ENCODE results near the gene SLC25A33.

Gene SLC25A33

DNA sequence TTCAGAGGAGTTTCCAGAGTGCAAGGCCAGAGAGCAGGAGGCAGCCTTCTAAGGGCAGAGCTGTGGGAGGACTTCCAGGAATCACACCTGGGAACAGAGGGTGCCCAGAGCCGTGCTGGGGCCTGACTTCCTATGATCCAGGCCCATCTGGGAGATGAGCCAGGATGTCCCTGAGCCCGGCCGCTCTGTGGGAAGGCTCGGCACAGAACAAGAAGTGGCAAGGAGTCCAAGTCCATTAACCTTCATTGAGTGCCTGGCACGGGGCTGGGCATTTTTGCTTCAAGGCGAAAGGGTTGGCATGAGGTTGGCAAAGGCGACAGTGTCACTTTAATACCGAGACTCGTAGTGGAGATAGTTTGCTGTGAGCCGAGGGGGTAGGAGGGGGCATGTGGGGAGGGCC lies 67.7 kb downstream of the SLC25A33 start:
- no peak for FAIRE-seq
- DNase-seq (ENCODE audit: insufficient read length): no peak
- TF ChIP-seq POLR2AphosphoS5 (IDR thresholded peaks at IDR 0.05; ENCODE audit: low read depth, low read length): no peak
- TF ChIP-seq POLR2A (IDR thresholded peaks at IDR 0.05; ENCODE audit: low read depth, low read length): no peak
- no peak for TF ChIP-seq TAF1 (IDR thresholded peaks at IDR 0.05; ENCODE audit: borderline replicate concordance, low read depth, low read length)

DNA sequence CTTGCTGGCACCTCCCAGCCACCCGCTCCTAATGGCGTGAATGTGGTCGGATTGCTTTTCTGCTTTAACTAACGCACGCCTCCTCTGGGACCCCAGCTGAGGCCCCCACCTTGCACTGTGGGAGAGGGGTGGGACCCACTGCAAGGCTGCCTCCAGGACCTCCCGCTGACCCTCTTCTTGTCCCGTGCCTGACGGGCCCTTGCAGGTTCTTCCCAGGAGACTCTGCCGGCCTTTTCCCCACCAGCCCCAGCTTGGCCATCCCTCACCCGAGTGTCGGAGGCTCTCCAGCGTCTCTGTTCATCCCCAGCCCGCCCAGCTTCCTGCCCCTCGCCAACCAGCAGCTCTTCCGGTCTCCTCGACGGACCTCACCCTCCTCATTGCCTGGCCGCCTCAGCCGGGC lies 68.1 kb downstream of the SLC25A33 start:
- no peak for FAIRE-seq
- TF ChIP-seq POLR2A (IDR thresholded peaks at IDR 0.05; ENCODE audit: low read depth, low read length) (no peak), POLR2AphosphoS5 (IDR thresholded peaks at IDR 0.05; ENCODE audit: low read depth, low read length) (no peak), TAF1 (IDR thresholded peaks at IDR 0.05; ENCODE audit: borderline replicate concordance, low read depth, low read length) (no peak)
- DNase-seq (ENCODE audit: insufficient read length): no peak

DNA sequence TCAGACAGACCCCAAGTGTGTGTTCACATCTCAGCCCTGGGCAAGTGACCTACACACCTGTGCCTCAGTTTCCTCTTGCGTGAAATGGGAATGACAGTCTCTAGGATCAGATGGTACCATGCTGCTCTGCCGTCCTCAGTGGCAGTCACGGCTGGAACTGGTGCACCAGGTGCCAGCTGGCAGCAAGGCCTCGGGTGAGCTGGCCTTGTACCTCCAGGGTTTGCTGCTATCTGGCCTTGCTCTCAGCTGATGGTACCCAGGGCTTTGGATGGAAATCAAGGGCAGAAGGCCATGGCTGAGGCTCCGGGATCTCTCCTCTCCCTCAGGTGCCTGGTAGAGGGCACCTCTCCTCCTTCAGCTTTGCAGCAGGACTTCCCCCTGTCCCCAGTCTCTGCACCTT lies 70.7 kb downstream of the SLC25A33 start:
- no peak for FAIRE-seq
- TF ChIP-seq POLR2AphosphoS5 (IDR thresholded peaks at IDR 0.05; ENCODE audit: low read depth, low read length): no peak
- no peak for TF ChIP-seq POLR2A (IDR thresholded peaks at IDR 0.05; ENCODE audit: low read depth, low read length)
- TF ChIP-seq TAF1 (IDR thresholded peaks at IDR 0.05; ENCODE audit: borderline replicate concordance, low read depth, low read length): no peak

DNA sequence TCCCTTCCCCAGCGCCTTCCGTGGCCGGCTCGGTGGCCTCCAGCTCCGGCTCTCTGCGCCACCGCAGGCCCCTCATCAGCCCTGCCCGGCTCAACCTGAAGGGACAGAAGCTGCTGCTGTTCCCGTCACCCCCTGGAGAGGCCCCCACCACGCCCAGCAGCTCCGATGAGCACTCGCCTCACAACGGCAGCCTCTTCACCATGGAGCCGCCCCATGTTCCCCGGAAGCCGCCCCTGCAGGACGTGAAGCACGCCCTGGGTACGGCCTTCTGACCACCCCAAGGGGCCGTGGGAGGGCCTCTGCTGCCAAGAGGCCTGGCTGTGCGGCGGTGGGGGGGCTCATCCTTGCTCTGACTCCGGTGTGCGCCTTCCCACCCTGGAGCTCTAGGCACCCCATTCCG lies 71.3 kb downstream of the SLC25A33 start:
- FAIRE-seq (no peak), DNase-seq (ENCODE audit: insufficient read length) (no peak)
- TF ChIP-seq POLR2AphosphoS5 (IDR thresholded peaks at IDR 0.05; ENCODE audit: low read depth, low read length) (no peak), TAF1 (IDR thresholded peaks at IDR 0.05; ENCODE audit: borderline replicate concordance, low read depth, low read length) (no peak), POLR2A (IDR thresholded peaks at IDR 0.05; ENCODE audit: low read depth, low read length) (no peak)

More for the DNA sequence above, 70.7 kb downstream of the SLC25A33 start:
- no peak for DNase-seq (ENCODE audit: insufficient read length)

DNA sequence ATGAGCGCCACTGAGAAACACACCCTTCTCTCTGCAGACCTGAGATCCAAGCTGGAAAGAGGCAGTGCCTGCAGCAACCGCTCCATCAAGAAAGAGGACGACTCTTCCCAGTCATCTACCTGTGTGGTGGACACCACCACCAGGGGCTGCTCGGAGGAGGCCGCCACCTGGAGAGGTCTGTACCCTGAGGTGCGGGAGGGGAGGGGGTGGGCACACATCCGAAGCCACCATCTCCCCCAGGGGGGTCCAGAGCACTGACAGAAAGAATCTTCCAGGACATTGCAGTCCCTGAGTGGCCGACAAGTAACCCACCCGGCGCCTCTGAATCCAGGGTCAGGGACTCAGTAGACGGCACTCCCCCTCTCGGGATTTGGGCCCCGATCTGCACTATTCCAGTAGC lies 72.5 kb downstream of the SLC25A33 start:
- DNase-seq (ENCODE audit: insufficient read length) (no peak), FAIRE-seq (no peak)
- TF ChIP-seq POLR2AphosphoS5 (IDR thresholded peaks at IDR 0.05; ENCODE audit: low read depth, low read length) (no peak), TAF1 (IDR thresholded peaks at IDR 0.05; ENCODE audit: borderline replicate concordance, low read depth, low read length) (no peak), POLR2A (IDR thresholded peaks at IDR 0.05; ENCODE audit: low read depth, low read length) (no peak)

DNA sequence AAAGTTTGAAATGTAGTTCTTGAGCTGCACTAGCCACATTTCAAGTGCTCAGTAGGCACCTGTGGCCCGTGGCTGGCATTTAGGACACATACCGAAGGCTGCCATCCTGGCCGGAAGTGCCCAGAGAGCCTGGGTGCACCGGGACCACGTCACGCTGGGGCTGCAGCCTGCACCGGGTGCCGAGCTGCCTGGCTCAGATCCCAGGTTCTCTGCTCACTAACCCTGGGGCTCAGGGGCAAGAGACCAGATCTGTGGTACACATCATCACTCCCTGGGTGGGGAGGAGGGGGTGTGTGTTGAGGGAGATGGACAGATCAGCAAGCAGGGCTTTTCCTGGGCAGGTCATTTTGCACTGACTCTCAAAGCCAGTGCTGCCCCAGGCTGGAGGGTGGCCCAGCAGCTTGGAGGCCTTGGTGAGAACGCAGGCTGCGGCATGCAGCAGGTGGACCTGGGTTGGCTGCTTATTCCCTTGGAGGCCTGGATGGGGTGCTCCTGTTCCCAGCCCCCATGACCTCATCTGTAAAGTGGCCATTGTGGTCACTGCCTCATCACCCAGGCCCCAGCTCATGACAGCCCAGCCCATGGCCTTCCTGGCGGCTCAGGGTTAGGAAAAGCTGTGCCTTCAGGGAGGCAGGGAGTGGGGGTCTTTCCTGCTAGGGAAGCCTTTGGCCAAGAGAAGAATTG lies 73.0 kb downstream of the SLC25A33 start:
- FAIRE-seq: no peak
- no peak for DNase-seq (ENCODE audit: insufficient read length)
- no peak for TF ChIP-seq POLR2A (IDR thresholded peaks at IDR 0.05; ENCODE audit: low read depth, low read length)
- TF ChIP-seq TAF1 (IDR thresholded peaks at IDR 0.05; ENCODE audit: borderline replicate concordance, low read depth, low read length): no peak
- TF ChIP-seq POLR2AphosphoS5 (IDR thresholded peaks at IDR 0.05; ENCODE audit: low read depth, low read length): no peak

DNA sequence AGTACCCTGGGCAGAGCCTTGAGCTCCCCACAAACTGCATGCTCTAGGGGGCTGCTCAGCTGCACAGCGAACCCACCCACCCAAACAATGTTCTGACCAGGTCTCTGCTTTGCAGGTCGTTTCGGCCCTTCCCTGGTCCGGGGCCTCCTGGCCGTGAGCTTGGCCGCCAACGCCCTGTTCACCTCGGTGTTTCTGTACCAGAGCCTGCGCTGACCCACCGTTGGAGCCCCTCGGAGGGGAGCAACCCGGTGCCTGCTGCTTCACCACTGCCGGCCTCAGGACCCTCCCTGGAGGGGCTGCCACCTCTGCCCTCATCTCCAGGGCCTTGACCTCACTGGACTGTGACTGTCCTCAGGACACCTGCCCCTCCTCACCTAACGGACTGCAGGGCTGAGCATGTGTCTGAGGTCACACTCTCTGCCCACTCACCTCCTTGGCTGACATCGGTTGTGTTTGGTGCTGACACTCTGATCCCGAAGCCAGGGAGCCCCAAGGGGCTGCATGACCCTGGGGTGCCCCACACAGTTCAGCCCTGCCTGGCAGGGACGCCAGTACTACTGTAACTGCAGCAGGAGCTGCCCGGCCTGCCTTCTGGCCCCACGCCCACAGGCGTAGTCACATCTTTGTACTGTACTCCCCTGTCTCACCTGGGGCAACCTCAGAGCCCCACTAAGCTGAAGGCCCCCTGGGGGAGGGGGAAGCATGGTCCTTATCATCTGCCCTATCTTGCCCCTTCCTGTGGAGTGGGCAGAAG lies 73.8 kb downstream of the SLC25A33 start:
- DNase-seq (ENCODE audit: insufficient read length): no peak
- no peak for TF ChIP-seq POLR2AphosphoS5 (IDR thresholded peaks at IDR 0.05; ENCODE audit: low read depth, low read length)
- no peak for FAIRE-seq

DNA sequence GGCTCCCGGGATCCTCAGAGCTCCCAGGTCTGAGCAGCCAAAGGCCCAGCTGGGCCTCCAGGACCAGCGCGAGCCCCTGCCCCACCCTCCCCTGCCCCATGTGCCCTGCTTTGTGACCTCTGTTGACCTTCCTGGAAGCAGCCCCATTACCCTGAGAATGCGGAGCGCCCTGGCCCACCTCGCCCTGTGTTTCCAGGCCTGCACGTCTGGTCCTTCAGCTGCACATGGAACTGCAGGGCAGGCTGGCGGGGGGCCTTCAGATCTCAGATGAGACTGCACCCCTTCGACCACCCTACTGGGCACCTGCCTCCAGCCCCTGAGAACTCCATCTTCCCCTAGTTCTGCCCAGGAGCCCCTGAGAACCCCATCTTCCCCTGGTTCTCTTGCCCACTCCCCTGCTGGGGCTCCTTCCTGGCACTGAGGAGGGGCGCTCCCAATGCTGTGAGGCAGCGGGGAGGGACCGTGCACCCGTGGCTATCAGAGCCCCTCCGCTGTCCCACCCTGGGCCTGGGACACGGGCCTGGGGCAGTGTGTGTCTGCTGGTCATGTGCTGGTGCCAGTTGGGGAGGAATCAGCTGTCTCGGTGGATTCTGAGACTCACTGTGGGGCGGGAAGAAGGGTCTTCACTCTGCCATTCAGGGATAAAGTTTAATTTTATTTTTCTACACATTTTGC lies 74.5 kb downstream of the SLC25A33 start:
- DNase-seq (ENCODE audit: insufficient read length) (no peak), FAIRE-seq (no peak)
- TF ChIP-seq POLR2A (IDR thresholded peaks at IDR 0.05; ENCODE audit: low read depth, low read length): no peak
- TF ChIP-seq POLR2AphosphoS5 (IDR thresholded peaks at IDR 0.05; ENCODE audit: low read depth, low read length): no peak
- no peak for TF ChIP-seq TAF1 (IDR thresholded peaks at IDR 0.05; ENCODE audit: borderline replicate concordance, low read depth, low read length)

DNA sequence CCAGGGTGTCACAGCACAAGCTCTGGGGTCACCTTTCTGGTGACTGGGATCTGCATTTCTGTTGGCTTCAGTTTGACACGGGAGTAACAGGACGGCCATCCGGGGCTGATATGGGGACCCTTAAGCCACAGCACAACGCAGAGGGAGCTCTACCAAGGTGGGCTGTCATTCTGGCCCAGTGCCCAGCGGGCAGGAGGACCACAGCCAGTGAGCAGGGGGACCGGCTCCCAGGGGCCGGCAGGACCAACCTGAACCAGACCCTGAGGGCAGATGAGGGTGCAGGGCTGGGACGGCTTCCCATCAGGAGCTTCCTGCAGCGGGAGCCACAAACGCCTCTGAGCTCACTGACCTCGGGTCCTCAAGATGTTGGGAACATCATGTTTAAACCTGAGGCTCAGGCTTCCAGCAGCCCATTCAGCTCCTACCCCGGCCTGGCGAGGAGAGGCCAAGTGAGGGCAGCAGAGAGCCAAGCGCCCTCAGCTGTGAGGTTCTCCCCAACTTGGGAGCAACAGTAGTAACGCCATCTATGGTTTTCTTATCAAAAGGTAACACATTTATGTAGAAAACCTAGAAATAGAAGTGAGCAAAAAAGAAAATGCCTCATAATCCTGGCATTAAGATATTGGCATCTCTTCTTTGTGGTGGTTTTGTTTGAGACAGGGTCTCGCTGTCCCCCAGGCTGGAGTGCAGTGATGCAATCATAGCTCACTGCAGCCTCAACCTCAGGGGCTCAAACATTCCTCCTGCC lies 76.2 kb downstream of the SLC25A33 start:
- TF ChIP-seq POLR2AphosphoS5 (IDR thresholded peaks at IDR 0.05; ENCODE audit: low read depth, low read length) (no peak), POLR2A (IDR thresholded peaks at IDR 0.05; ENCODE audit: low read depth, low read length) (no peak), TAF1 (IDR thresholded peaks at IDR 0.05; ENCODE audit: borderline replicate concordance, low read depth, low read length) (no peak)
- peak; percentile 66 for DNase-seq (ENCODE audit: insufficient read length)
- FAIRE-seq: peak; percentile 90

DNA sequence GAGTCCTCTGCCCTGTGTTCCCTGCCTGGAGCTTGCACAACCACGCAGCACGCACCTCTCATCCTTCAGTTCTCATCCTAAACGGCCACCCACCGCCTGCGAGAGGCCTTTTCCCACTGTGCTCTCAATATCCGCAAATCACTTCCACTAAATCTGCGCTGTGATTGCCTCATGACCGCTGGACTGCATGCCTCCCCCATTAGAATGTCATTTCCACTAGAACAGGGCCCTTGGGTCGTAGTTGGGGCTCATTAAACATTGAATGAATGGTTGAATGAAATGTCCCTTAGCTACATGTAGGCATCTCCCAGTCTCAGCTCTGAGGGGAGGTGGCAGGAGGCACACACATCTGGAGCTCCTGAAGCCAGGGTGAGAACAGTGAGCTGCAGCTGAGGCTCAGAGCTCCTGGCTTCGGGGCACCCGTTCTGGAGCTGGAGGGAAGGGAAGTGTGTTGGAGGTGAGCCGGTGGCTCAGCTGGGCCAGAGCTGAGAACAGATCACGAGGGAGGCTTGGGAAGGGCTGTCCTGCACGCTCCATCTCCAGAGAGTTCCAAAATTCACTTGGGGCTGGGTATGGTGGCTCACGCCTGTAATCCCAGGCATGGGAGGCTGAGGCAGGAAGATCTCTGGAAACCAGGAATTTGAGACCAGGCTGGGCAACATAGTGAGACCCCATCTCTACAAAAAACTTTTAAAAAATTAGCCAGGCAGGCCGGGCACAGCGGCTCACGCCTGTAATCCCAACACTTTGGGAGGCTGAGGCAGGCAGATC lies 79.8 kb downstream of the SLC25A33 start:
- TF ChIP-seq POLR2AphosphoS5 (IDR thresholded peaks at IDR 0.05; ENCODE audit: low read depth, low read length) (no peak), POLR2A (IDR thresholded peaks at IDR 0.05; ENCODE audit: low read depth, low read length) (no peak), TAF1 (IDR thresholded peaks at IDR 0.05; ENCODE audit: borderline replicate concordance, low read depth, low read length) (no peak)
- FAIRE-seq: no peak
- DNase-seq (ENCODE audit: insufficient read length): no peak
